Memory B cell (primary cell): Measurements from ENCODE around the gene CALHM6.
A peak's percentile ranks its signal among the peaks of the same experiment; 100 is the strongest.

Experiments
- ATAC-seq: fragments of 150-1000 bp; cut with Tn5 transposase; 2 replicates; pipeline ENCODE4 v1.10.0; 2021; ENCODE audit warnings: low read depth, mild to moderate bottlenecking, moderate library complexity
- DNase-seq, 2 donors: peaks; one replicate each; pipeline ENCODE4 v3.0.0; 2022; ENCODE audit warnings: low spot score in 2 of 2
- H3K27ac Mint-ChIP-seq: one replicate; pipeline ENCODE4 v1.8.0; 2022; ENCODE audit warnings: mild to moderate bottlenecking, moderate library complexity, mixed read lengths
- H3K27me3 Mint-ChIP-seq: one replicate; pipeline ENCODE4 v1.8.0; 2022; ENCODE audit warnings: mixed read lengths
- H3K36me3 Mint-ChIP-seq: one replicate; pipeline ENCODE4 v1.8.0; 2022; ENCODE audit warnings: mild to moderate bottlenecking, mixed read lengths
- H3K4me1 Mint-ChIP-seq: one replicate; pipeline ENCODE4 v1.8.0; 2022; ENCODE audit warnings: mixed read lengths
- H3K4me3 Mint-ChIP-seq: one replicate; pipeline ENCODE4 v1.8.0; 2022; ENCODE audit warnings: mild to moderate bottlenecking, moderate library complexity, mixed read lengths
- H3K9me3 Mint-ChIP-seq: one replicate; pipeline ENCODE4 v1.8.0; 2022; ENCODE audit warnings: mixed read lengths

CALHM6 gene

DNA sequence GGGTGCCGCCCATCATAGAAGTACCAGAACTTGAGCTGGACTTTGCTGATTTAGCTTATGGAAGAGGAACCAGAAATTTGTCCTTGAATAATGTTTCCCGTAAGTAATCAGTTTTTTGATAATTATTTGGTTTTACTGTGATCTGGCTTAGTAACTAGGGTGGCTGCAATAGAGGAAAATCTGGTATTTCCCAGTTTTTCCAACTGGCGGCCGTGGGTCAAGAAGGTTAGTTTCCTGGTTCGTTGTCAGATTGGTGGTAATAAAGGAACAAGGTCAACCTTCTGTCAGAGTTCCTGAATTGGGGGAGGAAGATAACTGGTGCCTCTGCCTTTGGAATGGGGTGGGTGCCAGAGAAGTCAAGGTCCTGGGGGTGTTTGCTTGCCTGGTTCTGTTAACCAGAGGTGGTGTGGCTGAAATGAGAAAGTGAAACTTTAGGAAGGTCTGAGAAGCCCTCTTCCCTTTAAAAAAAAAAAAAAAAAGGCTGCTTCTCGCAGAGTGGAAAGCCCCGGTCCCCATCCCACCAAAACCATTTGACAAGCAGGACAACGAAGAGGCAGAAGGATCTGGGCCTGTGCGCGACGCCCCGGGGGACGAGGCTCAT is at the start of gene CALHM6:
Gene CALHM6 (plus strand): TSS at position 45 of the 601 bp plus-strand sequence. CDS start 555 bp downstream, at position 600.
- ATAC-seq (peak; percentile 6), DNase-seq (no peak)
- peak within 1 kb of the TSS; percentile 95 for H3K27ac Mint-ChIP-seq
- H3K4me3 Mint-ChIP-seq = peak within 1 kb of the TSS; percentile 83
- H3K9me3 Mint-ChIP-seq = no peaks in the 10 kb centered on the region
- peaks cover 29% of the 10 kb centered on the region for H3K4me1 Mint-ChIP-seq
- H3K27me3 Mint-ChIP-seq = no peaks in the 10 kb centered on the region
- no peaks in the 10 kb centered on the region for H3K36me3 Mint-ChIP-seq

DNA sequence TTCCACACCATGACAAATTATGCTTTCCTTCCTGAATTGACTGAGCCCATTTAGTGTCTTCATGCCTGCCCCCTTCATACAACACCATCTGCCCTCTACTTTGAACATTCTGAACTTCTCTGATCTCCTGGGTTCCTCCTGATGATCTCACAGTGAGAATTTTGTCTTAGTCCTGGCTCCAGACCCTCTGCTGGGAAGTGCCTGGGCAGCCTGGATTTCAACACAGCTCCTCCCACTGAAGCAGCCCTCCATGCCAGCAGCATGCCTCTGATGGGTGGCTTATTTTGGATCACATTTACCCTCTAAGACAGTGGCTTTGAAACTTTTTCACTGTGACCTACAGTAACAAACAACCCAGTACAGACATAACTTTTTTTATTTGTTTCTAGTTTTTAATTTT is 48.9 kb upstream of the CALHM6 start:
- Mint-ChIP-seq H3K9me3 (no peaks in the 10 kb centered on the region), H3K4me3 (no peak overlapping the region), H3K27ac (peak overlapping the region; percentile 19), H3K4me1 (peaks cover 36% of the 10 kb centered on the region), H3K36me3 (peaks cover 9% of the 10 kb centered on the region), H3K27me3 (no peaks in the 10 kb centered on the region)
- DNase-seq = no peak
- ATAC-seq = no peak

DNA sequence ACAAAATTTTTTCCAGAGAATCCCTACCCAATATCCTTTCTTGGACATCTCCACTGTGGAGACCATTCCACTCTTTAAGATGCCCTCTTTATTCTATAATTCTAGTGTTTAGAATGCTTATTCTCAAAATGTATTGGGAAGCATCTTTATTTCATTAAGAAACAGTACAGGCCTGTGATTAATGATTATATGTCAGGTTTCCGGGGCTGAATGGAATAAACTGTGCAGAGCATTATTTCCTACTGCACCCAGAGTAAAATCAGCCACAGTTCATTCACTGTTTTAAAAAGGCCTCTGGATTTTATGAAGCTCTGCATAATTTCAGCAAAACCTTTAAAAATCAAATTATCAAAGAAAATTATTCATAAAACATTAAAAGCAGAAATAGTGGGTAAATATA is 47.8 kb upstream of the CALHM6 start:
- H3K27me3 Mint-ChIP-seq = no peaks in the 10 kb centered on the region
- DNase-seq = no peak
- H3K4me1 Mint-ChIP-seq = peaks cover 27% of the 10 kb centered on the region
- ATAC-seq = no peak
- no peaks in the 10 kb centered on the region for H3K9me3 Mint-ChIP-seq
- H3K4me3 Mint-ChIP-seq = no peak overlapping the region
- H3K27ac Mint-ChIP-seq = no peak overlapping the region
- H3K36me3 Mint-ChIP-seq = peaks cover 11% of the 10 kb centered on the region

DNA sequence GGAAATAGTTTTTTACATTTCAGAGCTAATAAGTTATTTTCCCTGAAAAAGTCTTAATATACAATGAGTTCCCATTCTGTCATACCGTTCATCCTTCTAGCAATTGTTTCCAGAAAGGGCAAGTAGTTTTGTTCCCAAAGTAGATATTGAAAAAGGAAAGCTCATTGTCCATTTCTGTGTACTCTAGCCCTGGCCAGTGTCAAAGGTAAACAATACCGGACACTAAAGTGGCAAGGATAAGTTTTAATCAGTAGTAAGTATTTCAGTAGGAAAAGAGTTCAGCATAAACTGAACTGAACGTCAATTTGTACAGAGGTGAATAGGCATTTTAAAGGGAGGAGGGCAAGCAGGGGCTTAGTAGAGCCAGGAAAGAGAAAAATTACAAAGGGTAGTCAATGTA is 43.5 kb upstream of the CALHM6 start:
- ATAC-seq (no peak), DNase-seq (no peak)
- Mint-ChIP-seq H3K27ac (no peak overlapping the region), H3K27me3 (no peaks in the 10 kb centered on the region), H3K36me3 (peaks cover 9% of the 10 kb centered on the region), H3K9me3 (no peaks in the 10 kb centered on the region), H3K4me3 (no peak overlapping the region), H3K4me1 (peaks cover 10% of the 10 kb centered on the region)

DNA sequence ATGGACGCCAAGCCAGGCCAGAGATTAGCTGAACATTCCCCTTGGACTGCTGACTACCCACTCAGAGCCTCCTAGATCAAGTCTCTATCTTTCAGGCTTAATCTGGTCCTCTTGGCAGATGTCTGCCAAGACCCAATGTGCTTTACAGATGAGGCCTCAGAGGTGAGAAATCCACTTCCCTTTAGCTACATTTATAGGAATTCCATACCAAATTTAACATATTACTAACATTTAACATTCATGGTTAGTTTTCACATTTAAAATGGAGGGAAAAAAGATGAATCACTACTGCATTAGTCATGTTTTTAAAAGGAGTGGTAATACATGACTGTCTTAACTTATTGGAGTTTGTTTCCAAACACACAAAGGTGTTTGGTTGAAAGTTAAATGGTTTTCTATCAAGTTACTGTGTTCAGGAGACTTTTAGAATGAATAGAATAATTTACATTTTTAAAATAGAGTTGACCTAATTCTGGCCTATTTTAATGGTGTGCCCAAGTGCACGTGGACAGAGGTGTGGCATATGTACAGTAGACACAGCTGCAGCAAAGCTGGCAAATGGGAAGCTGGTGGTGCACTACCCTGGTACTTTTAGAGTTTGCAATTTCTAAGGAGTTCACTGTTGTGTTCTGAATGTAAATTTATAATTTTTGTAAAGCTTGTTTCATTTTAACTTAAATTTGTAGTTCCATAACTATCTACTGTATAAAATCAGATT is 41.9 kb upstream of the CALHM6 start:
- no peak overlapping the region for H3K4me3 Mint-ChIP-seq
- peaks cover 9% of the 10 kb centered on the region for H3K36me3 Mint-ChIP-seq
- H3K4me1 Mint-ChIP-seq = peaks cover 7% of the 10 kb centered on the region
- H3K27ac Mint-ChIP-seq = no peak overlapping the region
- DNase-seq (no peak), ATAC-seq (no peak)
- H3K9me3 Mint-ChIP-seq = no peaks in the 10 kb centered on the region
- no peaks in the 10 kb centered on the region for H3K27me3 Mint-ChIP-seq

DNA sequence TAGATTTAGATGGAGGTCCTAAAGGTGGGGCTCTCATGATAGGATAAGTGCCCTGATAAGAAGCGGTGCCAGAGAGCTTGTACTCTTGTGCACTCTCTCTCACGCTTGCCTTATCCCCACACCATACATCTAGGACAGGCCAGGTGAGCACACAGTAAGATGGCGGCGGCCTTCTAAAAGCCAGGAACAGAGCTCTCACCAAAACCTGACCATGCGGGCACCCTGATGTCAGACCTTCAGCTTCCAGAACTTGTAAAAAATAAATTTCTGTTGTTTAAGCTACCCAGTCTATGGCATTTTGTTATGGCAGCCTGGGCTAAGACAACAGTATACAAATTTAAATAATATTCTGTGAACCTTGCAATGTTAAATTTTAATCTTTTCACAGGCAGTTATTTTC is 40.8 kb upstream of the CALHM6 start:
- Mint-ChIP-seq H3K4me3 (no peak overlapping the region), H3K36me3 (peaks cover 5% of the 10 kb centered on the region), H3K27ac (no peak overlapping the region), H3K27me3 (no peaks in the 10 kb centered on the region), H3K4me1 (peaks cover 9% of the 10 kb centered on the region), H3K9me3 (no peaks in the 10 kb centered on the region)
- ATAC-seq (no peak), DNase-seq (no peak)

DNA sequence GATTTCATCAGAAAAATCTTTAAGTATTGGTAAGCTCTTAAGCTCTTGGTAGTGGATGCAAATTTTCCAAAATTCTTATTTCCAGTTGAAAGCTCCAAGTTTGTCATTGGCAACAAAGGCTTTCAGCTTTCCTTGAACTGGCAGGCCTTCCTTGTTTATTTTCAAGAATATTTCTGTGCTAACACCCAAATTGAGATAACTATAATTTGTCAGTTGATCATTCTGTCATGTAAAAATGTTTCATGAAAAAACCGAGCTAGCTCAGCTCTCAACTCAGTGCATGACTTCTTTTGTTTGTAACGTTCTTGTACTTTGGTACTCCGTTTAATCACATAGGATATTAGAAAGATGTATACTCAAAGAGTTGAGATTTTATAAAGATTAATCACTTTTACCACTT is 38.9 kb upstream of the CALHM6 start:
- DNase-seq (no peak), ATAC-seq (no peak)
- peaks cover 3% of the 10 kb centered on the region for H3K36me3 Mint-ChIP-seq
- H3K4me3 Mint-ChIP-seq = no peak overlapping the region
- H3K27me3 Mint-ChIP-seq = no peaks in the 10 kb centered on the region
- H3K4me1 Mint-ChIP-seq = peaks cover 7% of the 10 kb centered on the region
- H3K27ac Mint-ChIP-seq = no peak overlapping the region
- no peaks in the 10 kb centered on the region for H3K9me3 Mint-ChIP-seq

DNA sequence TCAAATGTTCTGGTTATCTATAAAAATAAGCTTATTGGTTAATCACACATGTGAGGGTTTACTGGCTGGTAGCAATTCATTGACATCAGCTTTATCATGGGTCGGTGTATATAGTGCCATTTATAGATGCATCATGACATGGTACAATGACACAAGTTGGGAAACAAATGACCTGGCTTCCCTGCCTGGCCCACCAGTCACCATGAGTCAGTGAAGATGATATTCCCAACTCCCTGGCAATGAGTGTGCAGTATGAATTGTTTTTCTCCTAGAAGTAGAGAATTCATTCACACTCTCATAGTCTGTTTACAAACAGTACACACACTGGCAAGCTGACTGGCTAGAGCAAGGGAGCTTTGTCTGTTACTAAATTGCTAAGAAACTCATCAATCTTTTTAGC is 37.2 kb upstream of the CALHM6 start:
- peaks cover 4% of the 10 kb centered on the region for H3K4me1 Mint-ChIP-seq
- peaks cover 8% of the 10 kb centered on the region for H3K36me3 Mint-ChIP-seq
- H3K9me3 Mint-ChIP-seq = no peaks in the 10 kb centered on the region
- no peak overlapping the region for H3K27ac Mint-ChIP-seq
- ATAC-seq (no peak), DNase-seq (no peak)
- H3K27me3 Mint-ChIP-seq = no peaks in the 10 kb centered on the region
- no peak overlapping the region for H3K4me3 Mint-ChIP-seq

DNA sequence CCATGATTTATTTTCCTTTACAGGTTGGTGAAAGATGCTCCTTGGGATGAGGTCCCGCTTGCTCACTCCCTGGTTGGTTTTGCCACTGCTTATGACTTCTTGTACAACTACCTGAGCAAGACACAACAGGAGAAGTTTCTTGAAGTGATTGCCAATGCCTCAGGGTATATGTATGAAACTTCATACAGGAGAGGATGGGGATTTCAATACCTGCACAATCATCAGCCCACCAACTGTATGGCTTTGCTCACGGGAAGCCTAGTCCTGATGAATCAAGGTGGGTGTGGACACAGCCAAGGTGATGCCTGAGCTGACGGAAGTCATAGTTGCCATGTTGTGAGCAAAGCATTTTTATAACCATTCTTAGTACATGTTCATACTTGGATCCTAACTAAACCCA is 34.6 kb upstream of the CALHM6 start:
- peaks cover 11% of the 10 kb centered on the region for H3K36me3 Mint-ChIP-seq
- H3K27ac Mint-ChIP-seq = no peak overlapping the region
- peaks cover 2% of the 10 kb centered on the region for H3K4me1 Mint-ChIP-seq
- H3K27me3 Mint-ChIP-seq = no peaks in the 10 kb centered on the region
- no peak for DNase-seq
- ATAC-seq = no peak
- no peak overlapping the region for H3K4me3 Mint-ChIP-seq
- H3K9me3 Mint-ChIP-seq = no peaks in the 10 kb centered on the region

DNA sequence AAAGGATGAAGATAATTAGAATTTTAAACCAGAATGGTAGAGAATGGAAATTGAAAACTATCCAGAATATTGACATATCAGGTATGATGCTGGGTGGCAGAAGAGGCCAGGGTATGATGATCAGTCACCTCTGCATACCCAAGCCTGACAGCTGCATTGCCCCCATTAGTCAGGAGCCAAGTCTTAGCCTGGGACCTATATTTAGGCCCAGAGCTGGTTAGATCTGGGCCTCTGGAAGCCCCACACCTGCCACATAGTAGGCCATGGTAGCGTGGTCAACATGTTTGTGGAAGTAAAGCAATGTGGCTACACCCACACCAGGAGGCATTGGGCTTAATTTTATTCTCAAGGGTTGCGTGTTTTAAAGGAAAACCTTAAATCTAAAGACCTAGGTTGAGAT is 32.1 kb upstream of the CALHM6 start:
- no peaks in the 10 kb centered on the region for H3K27me3 Mint-ChIP-seq
- no peak for DNase-seq
- H3K9me3 Mint-ChIP-seq = no peaks in the 10 kb centered on the region
- H3K4me3 Mint-ChIP-seq = no peak overlapping the region
- peaks cover 18% of the 10 kb centered on the region for H3K36me3 Mint-ChIP-seq
- peaks cover 2% of the 10 kb centered on the region for H3K4me1 Mint-ChIP-seq
- no peak overlapping the region for H3K27ac Mint-ChIP-seq
- ATAC-seq = no peak

DNA sequence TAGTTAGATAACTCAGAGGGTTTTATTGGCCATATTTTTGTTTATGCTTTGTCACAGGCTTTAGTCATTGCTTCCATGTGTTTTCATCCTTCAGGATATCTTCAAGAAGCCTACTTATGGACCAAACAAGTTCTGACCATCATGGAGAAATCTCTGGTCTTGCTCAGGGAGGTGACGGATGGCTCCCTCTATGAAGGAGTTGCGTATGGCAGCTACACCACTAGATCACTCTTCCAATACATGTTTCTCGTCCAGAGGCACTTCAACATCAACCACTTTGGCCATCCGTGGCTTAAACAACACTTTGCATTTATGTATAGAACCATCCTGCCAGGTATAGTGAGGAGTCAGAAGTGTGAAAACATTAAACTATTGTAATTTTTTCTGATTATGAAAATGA is 30.3 kb upstream of the CALHM6 start:
- H3K4me3 Mint-ChIP-seq = no peak overlapping the region
- no peaks in the 10 kb centered on the region for H3K9me3 Mint-ChIP-seq
- H3K36me3 Mint-ChIP-seq = peaks cover 18% of the 10 kb centered on the region
- no peaks in the 10 kb centered on the region for H3K27me3 Mint-ChIP-seq
- no peak overlapping the region for H3K27ac Mint-ChIP-seq
- ATAC-seq = no peak
- DNase-seq = no peak
- H3K4me1 Mint-ChIP-seq = no peaks in the 10 kb centered on the region

DNA sequence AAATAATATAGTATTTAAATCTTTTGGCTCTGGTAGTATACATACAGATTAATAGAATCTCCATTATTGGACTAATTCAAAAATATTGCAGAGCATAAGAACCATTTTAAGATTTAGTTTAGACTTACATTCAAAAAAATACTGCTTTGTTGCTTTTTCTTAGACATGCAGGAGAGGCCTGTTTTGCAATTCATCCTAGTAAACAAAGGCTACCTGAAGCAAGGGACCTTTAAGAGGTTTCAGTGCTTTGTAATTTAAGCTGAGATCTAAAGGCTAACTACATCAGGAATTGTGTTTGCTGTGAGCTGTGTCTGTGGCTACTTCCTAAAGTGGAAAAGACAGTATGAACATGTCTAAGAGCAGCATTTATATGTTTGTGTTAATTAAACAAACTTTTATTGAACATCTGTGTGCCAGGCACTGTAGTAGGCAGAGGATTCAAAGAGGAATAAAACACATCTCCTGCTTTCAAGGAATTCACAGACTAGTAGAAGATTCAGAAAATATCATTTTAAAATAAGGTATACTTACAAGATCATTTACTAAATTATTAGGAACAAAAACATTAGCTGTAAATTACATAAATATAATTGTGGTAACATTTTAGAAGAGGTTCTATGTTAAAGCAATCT is 29.1 kb upstream of the CALHM6 start:
- H3K27ac Mint-ChIP-seq = no peak overlapping the region

DNA sequence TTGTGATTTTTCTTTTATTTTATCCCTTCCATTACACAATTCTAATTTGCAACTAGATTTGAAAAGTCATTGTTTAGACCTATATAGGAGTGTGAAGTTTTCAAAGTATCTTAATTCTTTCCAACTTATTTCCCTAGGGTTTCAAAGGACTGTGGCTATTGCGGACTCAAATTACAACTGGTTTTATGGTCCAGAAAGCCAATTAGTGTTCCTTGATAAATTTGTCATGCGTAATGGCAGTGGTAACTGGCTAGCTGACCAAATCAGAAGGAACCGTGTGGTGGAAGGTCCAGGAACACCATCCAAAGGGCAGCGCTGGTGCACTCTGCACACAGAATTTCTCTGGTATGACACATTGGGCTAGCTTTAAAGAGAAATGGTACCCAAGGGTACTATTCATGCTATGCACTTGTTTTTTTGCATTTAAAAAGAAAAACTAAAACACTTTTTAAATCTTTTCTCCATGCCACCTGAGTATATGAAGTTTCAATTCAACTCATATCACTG is 27.9 kb upstream of the CALHM6 start:
- H3K27ac Mint-ChIP-seq = no peak overlapping the region
- no peak for DNase-seq
- ATAC-seq = no peak
- no peak overlapping the region for H3K4me3 Mint-ChIP-seq
- H3K4me1 Mint-ChIP-seq = no peaks in the 10 kb centered on the region
- no peaks in the 10 kb centered on the region for H3K27me3 Mint-ChIP-seq
- H3K36me3 Mint-ChIP-seq = peaks cover 16% of the 10 kb centered on the region
- H3K9me3 Mint-ChIP-seq = no peaks in the 10 kb centered on the region

More for the DNA sequence above, 29.1 kb upstream of the CALHM6 start:
- H3K36me3 Mint-ChIP-seq = peaks cover 21% of the 10 kb centered on the region
- no peaks in the 10 kb centered on the region for H3K4me1 Mint-ChIP-seq
- DNase-seq = no peak
- H3K9me3 Mint-ChIP-seq = no peaks in the 10 kb centered on the region
- ATAC-seq = no peak
- H3K4me3 Mint-ChIP-seq = no peak overlapping the region
- no peaks in the 10 kb centered on the region for H3K27me3 Mint-ChIP-seq

DNA sequence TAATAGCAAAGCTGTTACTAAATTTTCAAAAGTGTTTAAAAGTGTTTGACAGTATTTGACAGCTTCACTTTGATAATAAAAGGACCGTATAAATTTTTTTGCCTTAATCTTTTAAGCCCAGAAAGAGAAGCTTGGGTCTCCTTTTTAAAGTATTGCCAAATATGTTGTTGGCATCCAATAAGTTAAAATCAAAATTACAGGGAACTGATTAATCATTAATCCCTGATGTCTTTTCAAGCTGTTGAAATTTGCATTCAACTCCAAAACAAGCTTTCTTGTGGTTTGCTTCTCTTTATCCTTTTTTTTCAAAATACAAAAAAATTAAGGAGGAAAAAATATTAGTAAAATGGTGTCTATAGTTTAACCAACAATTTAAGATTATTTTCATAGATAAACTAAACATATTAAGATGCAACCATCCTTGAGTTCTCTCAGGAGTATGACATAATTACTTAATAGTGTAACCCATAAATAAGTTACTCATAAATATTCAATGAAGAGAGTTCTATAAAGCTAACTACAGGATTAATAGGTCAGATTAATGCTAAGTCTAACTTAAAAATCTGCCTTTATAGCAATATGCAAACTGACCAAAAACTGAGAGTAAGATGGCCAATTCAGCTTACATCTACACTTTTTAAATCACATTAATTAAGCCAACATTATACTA is 27.0 kb upstream of the CALHM6 start:
- Mint-ChIP-seq H3K4me3 (no peak overlapping the region), H3K27ac (no peak overlapping the region), H3K4me1 (no peaks in the 10 kb centered on the region), H3K36me3 (peaks cover 14% of the 10 kb centered on the region), H3K9me3 (no peaks in the 10 kb centered on the region), H3K27me3 (no peaks in the 10 kb centered on the region)
- DNase-seq (no peak), ATAC-seq (no peak)
